A549 treated with GW870086 at 1 μM for 4 hours (cell line): Measurements from ENCODE around the gene TESPA1. TPM values are rescaled to one million over a fixed set of nuclear protein-coding genes. Genes with fewer than 3 reads are reported as not detected.

ENCODE experiments used
- total RNA-seq: library from RNA; stranded (reverse); fragments of 200-300 nt; extraction: Qiagen RNA extraction; gene quantifications from 5 replicates; pipeline ENCODE4 v1.2.3, GENCODE V29; 2022; ENCODE audit warnings: low read depth

TESPA1 gene
- total RNA-seq, result not detected in 5 replicates

DNA sequence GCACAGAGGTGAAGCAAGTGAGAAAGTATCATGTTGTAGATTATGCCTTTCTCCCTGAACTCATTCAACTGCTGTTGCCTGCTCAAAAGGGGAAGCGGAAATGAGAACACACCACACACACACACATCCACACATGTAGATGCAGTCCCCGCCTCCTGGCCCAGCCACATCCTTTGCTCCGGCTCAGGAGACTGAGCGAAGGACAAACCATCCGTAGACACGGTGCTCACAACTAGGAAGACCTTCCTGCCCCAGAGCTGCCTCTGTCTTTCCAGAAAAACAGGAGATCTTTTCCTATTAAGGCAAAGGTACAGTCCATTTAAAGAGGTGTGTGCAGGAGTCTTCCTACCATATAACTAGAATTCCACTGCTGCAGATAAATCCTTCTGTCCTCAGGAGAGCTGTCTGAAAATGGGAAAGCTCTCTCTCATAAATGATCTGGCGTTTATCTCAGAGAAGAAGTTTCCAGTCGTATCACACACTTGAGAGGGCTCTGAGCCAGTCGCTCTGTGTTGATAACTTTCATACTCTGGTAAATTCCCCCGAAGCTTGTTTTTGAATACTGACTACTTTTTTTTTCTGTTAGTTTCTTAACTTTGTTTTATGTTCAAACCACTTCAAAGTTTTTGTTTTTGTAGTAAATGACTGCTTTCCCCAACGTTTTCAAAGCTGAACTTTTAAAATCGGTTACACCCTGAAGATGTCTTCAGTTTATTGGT lies at the start of gene TESPA1:
TESPA1 (minus strand) TSS at position 105 of the 719 bp plus-strand sequence. CDS start 10,200 bp downstream, outside the sequence.

DNA sequence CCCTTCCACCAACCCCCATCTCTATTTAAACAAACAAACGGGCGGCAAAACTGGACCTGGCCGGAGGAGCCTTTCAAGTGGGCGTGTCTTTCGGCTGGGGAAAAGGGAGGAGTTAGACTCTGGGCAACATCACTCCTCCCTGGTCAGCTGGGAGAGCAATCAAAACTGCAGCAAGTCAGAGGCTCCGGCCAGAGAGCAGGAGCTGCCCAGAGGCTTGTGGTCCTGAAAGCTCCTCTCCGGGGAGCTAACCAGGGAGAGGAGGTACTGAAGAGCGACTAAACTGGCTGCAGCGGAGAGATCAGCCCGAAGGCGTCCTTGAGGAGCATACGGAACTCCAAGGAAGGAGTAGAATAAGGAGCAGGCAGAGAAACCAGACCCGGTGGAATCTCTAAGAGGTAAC lies 35.2 kb upstream of the TESPA1 start, which contains the start of gene NEUROD4:
NEUROD4 (plus strand) TSS at position 191 of the 400 bp plus-strand sequence. CDS start 6,466 bp downstream, outside the sequence.

Other genes with a start within 250 kb of the TESPA1 start
- not detected in 5 replicates for gene MUCL1, start 130.2 kb downstream of the TESPA1 start, total RNA-seq
- not detected in 5 replicates for gene NEUROD4, start 35.2 kb upstream of the TESPA1 start, total RNA-seq
- gene OR9K2, start 141.6 kb upstream of the TESPA1 start, total RNA-seq, result not detected in 5 replicates
- not detected in 5 replicates for gene OR10A7, start 236.3 kb upstream of the TESPA1 start, total RNA-seq